ENCODE data around the gene CATSPERE. TPM values are rescaled to one million over a fixed set of nuclear protein-coding genes. Genes with fewer than 3 reads are reported as not detected.
"Not testable (repeated sequence)": the region's sequence is repeated elsewhere in the genome, so short reads cannot be mapped to it uniquely, and the experiment has no call there.

The CATSPERE gene
- total RNA-seq, 1 experiment from 2014 or later = 1.0 TPM

GRCh38 chr1:244576259-244576892, 115.3 kb downstream of the CATSPERE start:
- H3K36me3 ChIP-seq = no peaks in the 10 kb centered on the region
- H3K4me3 ChIP-seq = no peak overlapping the region
- no peak for DNase-seq
- H3K9me3 ChIP-seq = peaks cover 44% of the 10 kb centered on the region
- no peaks in the 10 kb centered on the region for H3K27me3 ChIP-seq

DNA sequence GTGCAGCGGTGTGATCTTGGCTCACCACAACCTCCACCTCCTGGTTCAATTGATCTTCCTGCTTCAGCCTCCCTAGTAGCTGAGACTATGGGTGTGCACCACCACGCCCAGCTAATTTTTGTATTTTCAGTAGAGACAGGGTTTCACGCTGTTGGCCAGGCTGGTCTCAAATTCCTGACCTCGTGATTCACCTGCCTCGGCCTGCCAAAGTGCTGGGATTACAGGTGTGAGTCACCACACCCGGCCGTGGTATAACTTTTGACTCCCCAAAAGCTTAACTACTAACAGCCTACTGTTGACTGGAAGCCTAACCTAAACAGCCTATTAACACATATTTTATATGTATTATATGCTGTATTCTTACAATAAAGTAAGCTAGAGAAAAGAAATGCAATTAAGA, 117.1 kb downstream of the CATSPERE start:
- not testable (repeated sequence) for H3K36me3 ChIP-seq
- peak; percentile 71 for DNase-seq

DNA sequence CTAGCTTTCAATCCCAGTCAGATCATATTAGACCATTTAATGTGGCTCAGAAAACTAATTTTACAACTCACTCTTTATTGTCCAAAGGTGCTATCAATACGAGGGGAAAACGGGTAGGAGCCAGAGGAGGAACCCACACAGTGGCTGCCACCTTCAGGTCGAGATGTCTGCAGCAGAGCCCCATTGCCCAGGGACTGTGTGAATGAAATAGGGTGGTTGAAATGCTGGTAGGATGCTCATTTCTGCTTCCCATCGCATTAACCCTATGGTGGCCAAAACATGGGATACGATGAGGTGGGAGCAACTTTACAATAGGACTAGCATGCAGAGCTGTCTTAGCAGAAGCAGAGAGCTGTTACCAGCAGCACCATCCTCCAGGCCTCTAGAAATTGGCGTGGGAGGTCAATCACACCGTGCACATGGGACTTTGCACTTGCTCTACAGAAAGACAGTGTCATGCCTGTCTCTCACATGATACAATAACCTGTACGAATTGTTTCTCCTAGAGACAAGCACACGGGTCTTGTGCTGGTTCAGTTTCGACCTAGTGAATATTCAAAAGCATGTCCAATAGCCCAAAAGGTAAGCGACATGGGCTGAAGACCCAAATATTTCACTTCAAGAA, 122.4 kb downstream of the CATSPERE start:
- DNase-seq = no peak
- no peaks in the 10 kb centered on the region; the same call in 1 of the 2 replicates for H3K9me3 ChIP-seq
- H3K4me3 ChIP-seq = no peak overlapping the region
- no peaks in the 10 kb centered on the region for H3K27me3 ChIP-seq
- no peaks in the 10 kb centered on the region for H3K36me3 ChIP-seq

More for the DNA sequence above, 117.1 kb downstream of the CATSPERE start:
- not testable (repeated sequence) for H3K27me3 ChIP-seq, H3K4me3 ChIP-seq
- peaks cover 40% of the 10 kb centered on the region for H3K9me3 ChIP-seq

- no peak for DNase-seq
- Histone ChIP-seq H3K4me3 (no peak overlapping the region), H3K27me3 (no peaks in the 10 kb centered on the region), H3K9me3 (peaks cover 3% of the 10 kb centered on the region; the same call in 1 of the 2 replicates), H3K36me3 (no peaks in the 10 kb centered on the region)
Measured at GRCh38 chr1:244585867-244586266, 124.8 kb downstream of the CATSPERE start.

DNA sequence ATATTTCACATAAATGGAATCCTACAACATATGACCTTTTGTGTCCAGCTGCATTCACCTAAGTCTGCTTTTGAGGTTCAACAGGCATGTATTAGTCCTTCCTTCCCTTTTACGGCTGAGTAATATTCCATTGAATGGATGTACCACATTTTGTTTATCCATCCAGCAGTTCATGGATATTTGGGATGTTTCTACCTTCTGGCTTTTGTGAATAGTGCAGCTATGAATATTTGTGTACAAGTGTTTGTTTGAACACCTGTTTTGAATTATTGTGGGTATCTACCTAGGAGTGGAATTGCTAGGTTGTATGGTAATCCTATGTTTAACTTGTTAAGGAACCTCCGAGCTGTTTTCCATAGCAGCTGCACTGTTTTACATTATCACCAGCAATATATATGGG, 129.6 kb downstream of the CATSPERE start:
- H3K36me3 ChIP-seq = no peaks in the 10 kb centered on the region
- no peaks in the 10 kb centered on the region for H3K27me3 ChIP-seq
- H3K9me3 ChIP-seq = peaks cover 4% of the 10 kb centered on the region; the same call in 1 of the 2 replicates
- DNase-seq = no peak
- no peak overlapping the region for H3K4me3 ChIP-seq

GRCh38 chr1:244598611-244599010, 137.5 kb downstream of the CATSPERE start:
- DNase-seq = no peak
- Histone ChIP-seq H3K36me3 (no peaks in the 10 kb centered on the region), H3K9me3 (no peaks in the 10 kb centered on the region), H3K4me3 (no peak overlapping the region), H3K27me3 (no peaks in the 10 kb centered on the region)

DNA sequence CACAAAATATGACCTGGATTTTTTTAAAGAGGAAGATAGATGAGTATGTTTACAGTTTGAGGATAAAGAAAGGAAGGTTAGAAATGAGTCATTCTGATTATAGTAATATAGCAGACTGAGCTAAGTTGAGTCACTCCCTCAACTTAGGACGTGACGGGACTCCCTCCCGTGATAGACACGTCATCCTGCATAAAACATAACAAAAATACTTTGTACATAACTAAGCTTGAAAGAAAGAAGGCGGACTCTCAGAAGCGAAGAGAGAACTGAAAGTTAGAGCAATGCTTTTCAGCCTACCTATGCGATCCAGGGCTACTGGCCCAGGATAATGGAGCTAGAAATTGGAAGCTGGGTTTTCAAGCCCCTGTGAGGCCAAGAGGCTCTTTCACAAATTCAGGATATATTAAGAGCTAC, 138.9 kb downstream of the CATSPERE start:
- peak; percentile 84 for DNase-seq
- Histone ChIP-seq H3K36me3 (no peaks in the 10 kb centered on the region), H3K4me3 (peak overlapping the region; percentile 40), H3K9me3 (no peaks in the 10 kb centered on the region), H3K27me3 (no peaks in the 10 kb centered on the region)

DNA sequence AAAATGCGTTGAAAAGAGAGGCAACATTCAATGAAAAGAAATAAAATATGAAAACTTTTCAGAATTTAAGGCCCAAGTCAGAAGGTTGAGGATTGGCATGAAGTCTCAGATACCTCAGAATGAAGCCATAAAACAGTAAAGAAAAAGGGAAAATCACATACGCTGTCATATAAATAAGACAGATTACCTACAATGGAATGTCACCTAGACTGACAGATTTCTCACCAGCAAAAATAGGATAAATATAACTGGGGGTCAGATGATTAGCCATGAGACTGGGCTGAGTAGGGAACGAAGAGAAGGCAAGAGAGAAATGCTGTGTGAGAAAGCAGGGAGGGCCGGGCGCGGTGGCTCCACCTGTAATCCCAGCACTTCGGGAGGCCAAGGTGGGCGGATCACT, 140.3 kb downstream of the CATSPERE start:
- no peaks in the 10 kb centered on the region for H3K9me3 ChIP-seq

DNA sequence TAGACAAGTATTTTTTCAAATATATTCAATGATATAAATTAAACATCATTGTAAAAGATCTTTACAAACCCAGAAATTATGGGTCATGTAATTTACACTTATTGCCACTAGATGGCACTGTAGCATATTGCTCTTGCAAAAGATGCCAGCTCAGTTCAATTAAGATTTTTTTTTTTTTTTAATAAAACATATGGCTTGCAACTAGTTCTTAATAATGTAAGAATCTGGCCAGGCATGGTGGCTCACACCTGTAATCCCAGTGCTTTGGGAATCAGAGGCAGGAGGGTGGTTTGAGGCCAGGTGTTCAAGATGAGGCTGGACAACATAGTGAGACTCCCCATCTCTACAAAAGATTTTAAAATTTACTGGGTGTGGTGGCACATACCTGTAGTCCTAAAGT, 142.4 kb downstream of the CATSPERE start:
- no peak for DNase-seq
- no peaks in the 10 kb centered on the region for H3K9me3 ChIP-seq
- no peak overlapping the region for H3K4me3 ChIP-seq
- no peaks in the 10 kb centered on the region for H3K27me3 ChIP-seq
- H3K36me3 ChIP-seq = no peaks in the 10 kb centered on the region

More for the DNA sequence above, 140.3 kb downstream of the CATSPERE start:
- DNase-seq = no peak
- H3K27me3 ChIP-seq = no peaks in the 10 kb centered on the region
- no peaks in the 10 kb centered on the region for H3K36me3 ChIP-seq
- no peak overlapping the region for H3K4me3 ChIP-seq

DNA sequence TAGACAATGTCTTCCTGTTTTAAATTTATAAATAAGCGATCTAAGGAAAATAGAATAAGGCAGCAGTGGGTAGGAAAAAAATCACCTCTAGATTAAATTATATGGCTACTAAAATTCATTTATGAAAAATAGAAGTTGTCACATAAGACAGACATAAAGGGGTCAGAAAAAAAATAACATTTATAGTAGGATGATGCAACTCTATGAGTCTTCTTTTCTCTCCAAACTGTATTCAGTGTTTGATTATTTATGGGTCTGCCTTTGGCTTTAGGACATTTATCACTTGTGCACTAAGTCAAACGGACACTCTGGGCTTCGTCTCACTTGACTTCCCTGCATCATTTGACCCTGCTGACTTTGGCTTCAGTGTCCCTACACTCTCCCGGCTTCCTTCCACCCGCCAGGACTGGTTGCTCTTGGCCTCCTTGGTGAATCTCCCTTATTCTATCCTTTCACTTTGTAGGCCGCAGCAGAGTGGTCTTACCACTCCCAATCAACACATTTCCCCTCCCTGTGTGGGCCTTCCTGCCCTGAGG, 144.8 kb downstream of the CATSPERE start:
- H3K9me3 ChIP-seq = no peaks in the 10 kb centered on the region
- H3K4me3 ChIP-seq = no peak overlapping the region
- DNase-seq = no peak
- H3K27me3 ChIP-seq = no peaks in the 10 kb centered on the region
- no peaks in the 10 kb centered on the region for H3K36me3 ChIP-seq

DNA sequence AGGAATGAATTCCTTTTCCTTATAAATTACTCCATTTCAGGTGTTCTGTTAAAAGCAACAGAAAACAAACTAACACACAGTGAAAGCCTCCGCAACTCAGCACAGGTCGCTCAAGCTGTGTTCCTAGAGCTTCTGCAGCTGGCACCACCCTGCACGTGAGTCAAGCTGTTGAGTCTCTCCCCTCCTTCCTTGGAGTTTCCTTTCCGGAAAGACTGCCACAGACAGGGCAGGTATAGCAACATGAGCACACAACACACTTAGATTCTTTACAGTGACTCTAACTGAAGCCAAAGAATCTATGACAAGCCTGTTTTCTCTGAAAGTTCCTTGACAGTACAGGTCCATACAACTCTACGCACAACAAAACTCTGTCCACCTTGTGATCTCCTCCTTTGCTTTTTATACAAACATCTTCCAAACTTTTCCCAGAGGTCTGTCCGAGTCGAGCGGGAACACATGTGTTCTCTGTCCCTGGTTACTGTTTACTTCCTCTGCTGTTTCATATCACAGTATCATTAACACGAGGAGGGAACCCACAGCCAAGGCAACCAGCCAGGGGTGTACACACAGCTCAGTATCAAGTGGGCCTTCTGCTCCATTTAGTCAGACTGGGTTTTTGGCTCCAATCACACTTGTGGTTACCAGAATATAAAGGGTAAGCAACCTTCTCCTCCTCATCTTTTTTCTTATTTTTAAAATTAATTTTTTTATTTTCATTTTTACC, 153.2 kb downstream of the CATSPERE start:
- Histone ChIP-seq H3K4me3 (no peak overlapping the region), H3K9me3 (no peaks in the 10 kb centered on the region; the same call in 1 of the 2 replicates), H3K27me3 (no peaks in the 10 kb centered on the region), H3K36me3 (no peaks in the 10 kb centered on the region)
- DNase-seq = peak; percentile 6

DNA sequence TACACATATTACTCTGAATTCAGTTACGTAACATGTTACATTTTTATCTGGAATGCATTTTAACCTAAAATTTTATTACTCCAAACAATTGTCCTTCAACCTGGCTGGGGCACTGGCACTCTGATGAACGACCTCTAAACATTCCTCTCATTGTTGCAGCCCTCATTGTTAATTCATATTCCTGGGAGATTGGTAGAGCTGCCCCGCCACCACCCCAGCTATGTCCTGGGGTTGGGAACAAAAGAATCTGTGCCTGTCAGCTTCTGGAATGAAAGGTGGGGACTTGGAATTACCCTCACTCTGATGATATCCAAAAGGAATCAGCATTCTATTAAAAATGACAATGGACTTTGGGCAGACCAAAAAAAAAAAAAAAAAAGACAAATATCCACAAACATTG, 153.8 kb downstream of the CATSPERE start:
- H3K27me3 ChIP-seq = no peaks in the 10 kb centered on the region
- no peaks in the 10 kb centered on the region; the same call in 1 of the 2 replicates for H3K9me3 ChIP-seq
- no peaks in the 10 kb centered on the region for H3K36me3 ChIP-seq
- no peak overlapping the region for H3K4me3 ChIP-seq
- DNase-seq = no peak

DNA sequence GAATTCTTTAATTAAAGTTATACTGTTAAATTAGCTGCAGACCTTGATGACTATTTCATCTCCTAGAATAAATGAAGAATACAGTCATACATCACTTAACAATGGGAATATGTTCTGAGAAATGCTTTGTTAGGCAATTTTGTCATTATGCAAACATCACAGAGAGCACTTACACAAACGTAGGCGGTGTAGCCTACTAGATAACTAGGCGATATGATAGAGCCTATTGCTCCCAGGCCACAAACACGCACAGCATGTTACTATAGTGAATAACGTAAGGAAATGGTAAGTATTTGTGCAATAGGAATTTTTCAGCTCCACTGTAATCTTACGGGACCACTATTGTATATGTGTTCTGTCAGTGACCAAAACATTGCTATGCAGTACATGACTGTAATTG, 154.2 kb downstream of the CATSPERE start:
- no peaks in the 10 kb centered on the region; the same call in 1 of the 2 replicates for H3K9me3 ChIP-seq
- H3K4me3 ChIP-seq = no peak overlapping the region
- H3K27me3 ChIP-seq = no peaks in the 10 kb centered on the region
- H3K36me3 ChIP-seq = no peaks in the 10 kb centered on the region
- no peak for DNase-seq

GRCh38 chr1:244626709-244627108, 165.6 kb downstream of the CATSPERE start:
- Histone ChIP-seq H3K9me3 (no peaks in the 10 kb centered on the region), H3K27me3 (no peaks in the 10 kb centered on the region), H3K36me3 (no peaks in the 10 kb centered on the region), H3K4me3 (no peak overlapping the region)
- DNase-seq = no peak

DNA sequence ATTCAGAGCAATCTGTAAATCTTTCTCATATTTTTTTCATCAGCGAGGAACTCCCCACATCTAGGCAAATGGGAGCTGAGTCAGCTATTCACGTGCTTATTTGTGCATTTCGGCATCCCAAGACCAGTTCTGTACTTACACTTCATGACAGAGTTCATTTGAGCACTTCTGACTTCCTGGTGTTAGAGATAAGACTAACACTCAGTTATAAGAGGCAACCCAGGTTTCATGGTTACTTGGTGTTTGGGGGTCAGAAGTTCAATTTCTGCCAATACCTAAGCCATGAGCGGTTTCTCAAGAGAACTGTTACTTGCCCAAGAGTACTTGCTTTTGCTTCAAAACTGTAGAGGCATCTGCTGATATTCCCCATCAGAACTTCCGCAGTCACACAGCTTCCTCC, 167.7 kb downstream of the CATSPERE start:
- H3K9me3 ChIP-seq = 0 out of 2 replicates have a peak, but pooled peaks cover 3% of the 10 kb centered on the region

DNA sequence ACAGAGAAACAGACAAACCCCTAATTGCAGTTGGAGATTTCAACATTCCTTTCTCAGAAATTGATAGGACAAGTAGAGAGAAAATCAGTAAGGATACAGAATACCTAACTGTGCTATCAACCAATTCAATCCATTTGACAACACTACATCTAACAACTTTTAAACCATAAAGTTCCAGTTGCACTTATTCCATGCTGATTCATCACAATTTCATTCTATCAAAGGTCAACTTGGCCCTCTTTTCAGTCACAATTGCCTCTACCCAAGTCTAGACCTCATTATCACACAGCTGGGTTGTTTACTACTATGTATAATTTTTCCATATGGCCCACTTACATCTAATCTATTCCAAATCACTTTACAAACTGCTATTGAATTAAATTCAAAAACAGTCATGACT, 172.1 kb downstream of the CATSPERE start:
- Histone ChIP-seq H3K36me3 (no peaks in the 10 kb centered on the region), H3K4me3 (no peak overlapping the region)
- DNase-seq = no peak

More for the DNA sequence above, 167.7 kb downstream of the CATSPERE start:
- H3K4me3 ChIP-seq = no peak overlapping the region
- no peak for DNase-seq
- H3K36me3 ChIP-seq = no peaks in the 10 kb centered on the region
- no peaks in the 10 kb centered on the region for H3K27me3 ChIP-seq

GRCh38 chr1:244634546-244634945, 173.5 kb downstream of the CATSPERE start:
- DNase-seq = no peak
- Histone ChIP-seq H3K36me3 (no peaks in the 10 kb centered on the region), H3K4me3 (no peak overlapping the region), H3K27me3 (no peaks in the 10 kb centered on the region), H3K9me3 (0 out of 2 replicates have a peak, but pooled peaks cover 3% of the 10 kb centered on the region)

More for the DNA sequence above, 172.1 kb downstream of the CATSPERE start:
- Histone ChIP-seq H3K27me3 (no peaks in the 10 kb centered on the region), H3K9me3 (0 out of 2 replicates have a peak, but pooled peaks cover 3% of the 10 kb centered on the region)
